Stimulated activated CD8-positive, alpha-beta memory T cell treated with anti-CD3 and anti-CD28 coated beads, Interleukin-12 subunit alpha, Interleukin-12 subunit beta, amount 100 ng/mL, for 4 hours (primary cell): Measurements from ENCODE around the gene PARVG.
"Not testable (repeated sequence)": the region's sequence is repeated elsewhere in the genome, so short reads cannot be mapped to it uniquely, and the experiment has no call there.

Source experiments
- DNase-seq: peaks from one replicate; pipeline ENCODE4 v3.0.0-alpha.2; 2020; ENCODE audit warnings: low read depth

The PARVG gene

DNA sequence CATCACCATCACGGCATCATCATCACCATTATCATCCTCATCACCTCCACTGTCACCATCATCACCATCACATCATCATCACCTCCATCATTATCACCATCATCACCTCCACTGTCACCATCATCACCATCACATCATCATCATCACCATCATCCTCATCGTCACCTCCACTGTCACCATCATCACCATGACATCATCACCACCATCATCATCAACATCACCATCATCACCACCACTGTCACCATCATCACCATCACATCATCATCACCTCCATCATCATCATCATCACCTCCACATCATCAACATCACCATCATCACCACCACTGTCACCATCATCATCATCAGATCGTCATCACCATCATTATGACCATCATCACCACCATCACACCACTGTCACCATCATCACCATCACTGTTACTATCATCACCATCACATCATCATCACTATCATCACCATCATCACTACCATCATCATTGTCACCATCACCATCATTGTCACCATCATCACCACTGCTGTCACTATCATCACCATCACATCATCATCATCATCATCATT is 32.8 kb downstream of the PARVG start:
- DNase-seq: no peak

- no peak for DNase-seq
Measured at GRCh38 chr22:44214187-44214586, 33.5 kb downstream of the PARVG start.

DNA sequence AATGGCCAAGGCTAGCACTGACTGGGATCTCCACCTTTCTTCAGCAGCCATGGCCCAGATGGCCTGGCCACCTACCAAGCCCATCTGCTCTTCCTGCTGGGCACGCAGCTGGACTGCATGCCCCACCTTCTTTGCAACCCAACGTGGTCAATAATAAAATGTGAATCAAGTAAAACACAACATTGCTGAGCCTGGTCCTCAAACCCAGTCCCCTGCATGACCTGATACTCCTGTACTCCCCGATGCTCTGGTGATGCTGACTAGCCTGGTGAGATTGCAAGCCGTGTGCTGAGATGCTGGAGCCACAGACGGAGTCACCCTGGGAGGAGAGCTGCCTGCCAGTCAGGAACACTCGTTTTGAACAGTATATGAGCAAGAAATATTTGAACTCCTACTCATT is 34.0 kb downstream of the PARVG start:
- no peak for DNase-seq

DNA sequence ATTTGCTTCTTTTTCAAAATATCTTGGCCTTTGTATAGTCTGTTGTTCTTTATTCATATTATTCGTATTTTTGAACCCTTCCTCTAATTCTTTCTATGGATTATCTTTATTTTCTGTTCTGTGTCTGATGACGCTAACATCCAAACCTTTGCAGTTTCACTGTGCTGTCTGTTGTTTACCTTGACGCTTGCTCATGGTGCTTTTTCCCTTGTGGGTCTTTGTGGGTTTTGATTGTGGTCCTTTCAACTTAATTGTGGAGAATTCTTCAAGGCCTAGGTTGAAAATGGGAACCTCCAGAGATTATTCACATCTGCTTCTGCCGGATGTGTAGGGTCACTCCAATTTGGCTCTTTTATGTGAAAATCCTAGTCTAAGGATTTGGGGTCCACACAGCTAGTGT is 34.6 kb downstream of the PARVG start:
- no peak for DNase-seq

GRCh38 chr22:44217346-44217745 is 36.6 kb downstream of the PARVG start:
- no peak for DNase-seq

- DNase-seq: no peak
Measured at GRCh38 chr22:44218071-44218470, 37.3 kb downstream of the PARVG start.

DNA sequence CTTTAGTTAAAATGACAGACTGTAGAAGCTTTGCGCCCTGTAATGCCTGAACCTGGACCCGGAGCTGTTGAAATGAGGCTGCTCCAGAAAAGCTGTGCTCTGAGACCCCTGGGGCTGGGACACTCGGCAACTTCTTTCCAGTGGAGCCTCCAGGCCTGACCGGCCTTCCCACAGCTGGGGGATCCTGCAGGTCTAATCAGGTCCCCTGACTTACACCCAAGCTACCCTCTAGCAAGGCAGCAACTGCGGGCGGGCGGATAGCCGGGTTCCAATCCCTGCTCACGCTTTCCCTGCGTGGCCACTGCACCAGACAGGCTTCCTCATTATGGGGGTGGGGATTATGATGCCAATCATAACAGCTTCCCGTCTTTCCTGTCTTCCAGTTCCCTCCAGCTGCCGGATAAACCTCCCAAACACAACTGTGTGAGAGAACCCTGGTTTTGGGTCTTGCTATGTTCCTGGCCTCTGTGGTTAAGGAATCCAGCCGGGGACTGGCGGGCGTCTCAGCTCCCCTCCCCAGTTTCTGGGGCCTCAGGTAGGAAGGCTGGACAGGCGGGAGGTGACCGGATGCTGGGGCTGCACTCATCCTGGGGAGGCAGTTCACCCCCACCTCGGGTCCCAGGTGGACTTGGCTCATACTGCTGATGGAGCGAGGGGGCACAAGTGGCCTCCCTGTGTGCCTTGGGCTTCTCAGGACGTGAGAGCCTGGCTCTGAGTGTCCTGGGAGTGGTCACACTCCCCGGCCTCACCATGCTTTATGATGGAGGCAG is 38.6 kb downstream of the PARVG start:
- DNase-seq: no peak

GRCh38 chr22:44220727-44221680 is 40.3 kb downstream of the PARVG start:
- no peak for DNase-seq

DNA sequence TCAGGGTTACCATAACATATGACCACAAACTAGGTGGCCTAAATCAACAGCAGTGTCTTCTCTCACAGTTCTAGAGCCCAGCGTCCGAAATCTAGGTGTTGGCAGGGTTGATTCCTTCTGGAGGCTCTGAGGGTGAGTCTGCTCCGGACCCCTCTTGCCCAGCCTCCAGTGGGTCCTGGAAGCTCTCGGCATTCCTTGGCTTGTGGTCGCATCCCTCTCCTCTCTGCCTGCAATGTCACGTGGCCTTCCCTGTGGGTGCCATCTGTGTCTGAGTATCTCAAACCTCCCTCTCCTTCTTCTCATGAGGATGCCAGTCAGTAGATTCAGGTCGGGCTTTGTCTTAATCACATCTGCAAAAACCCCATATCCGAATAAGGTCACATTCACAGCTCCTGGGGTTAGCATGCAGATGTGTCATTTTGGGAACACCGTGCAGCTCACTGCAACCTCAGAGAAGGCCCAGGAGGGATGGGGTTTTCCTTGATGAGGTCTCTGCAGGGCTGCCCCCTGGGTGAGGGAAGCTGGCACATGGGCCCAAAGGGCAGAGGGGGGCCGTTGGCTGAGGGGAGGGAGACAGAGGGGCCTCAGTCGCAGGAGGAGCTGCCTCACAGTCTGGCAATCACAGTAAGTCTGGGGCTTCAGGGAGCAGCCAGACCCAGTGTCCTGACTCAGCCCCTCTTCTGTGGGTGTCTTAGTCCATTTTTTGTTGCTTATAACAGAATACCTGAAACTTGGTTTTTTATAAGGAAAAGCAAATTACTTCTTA is 41.2 kb downstream of the PARVG start:
- no peak for DNase-seq

- no peak for DNase-seq
Measured at GRCh38 chr22:44224166-44224565, 43.4 kb downstream of the PARVG start.

- no peak for DNase-seq
Measured at GRCh38 chr22:44225091-44225689, 44.5 kb downstream of the PARVG start.

DNA sequence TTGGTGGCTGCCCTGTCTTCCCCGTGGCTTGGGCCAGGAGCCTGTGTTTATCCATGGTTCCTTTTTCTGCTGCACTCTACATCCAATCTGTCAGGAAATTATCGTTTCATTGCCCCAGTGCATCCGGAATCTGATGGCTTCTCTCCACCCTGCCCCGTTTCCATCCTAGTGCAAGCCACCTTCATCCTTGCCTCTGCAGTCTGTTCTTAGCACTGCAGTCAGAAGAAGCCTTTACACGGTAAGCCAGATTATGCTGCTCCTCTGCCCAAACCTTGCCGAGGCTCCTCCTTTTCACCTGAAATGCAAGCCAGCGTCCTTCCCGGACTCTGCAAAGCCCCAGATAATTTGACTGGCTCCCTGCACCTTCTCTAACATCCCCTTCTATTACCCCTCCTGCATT is 45.1 kb downstream of the PARVG start:
- no peak for DNase-seq

DNA sequence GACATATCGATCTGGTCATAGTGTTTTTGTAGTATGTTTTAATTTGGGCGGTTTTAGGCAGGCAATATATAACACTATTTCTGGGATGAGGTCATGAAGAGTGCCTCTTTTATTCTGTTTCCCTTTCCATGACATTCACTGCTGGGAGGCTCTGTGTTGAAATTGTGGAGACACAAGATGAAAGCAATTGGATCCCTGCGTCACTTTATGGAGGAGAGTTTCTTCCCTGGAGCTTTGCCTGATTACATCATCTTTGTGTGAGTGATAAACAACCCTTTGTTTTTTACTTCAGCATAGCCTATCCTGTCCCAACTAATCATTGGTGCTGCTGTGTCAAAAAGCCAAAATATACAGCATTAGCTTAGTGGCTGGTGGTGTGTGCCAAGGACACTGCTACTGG is 48.6 kb downstream of the PARVG start:
- DNase-seq: no peak

- no peak for DNase-seq
Measured at GRCh38 chr22:44229809-44230208, 49.1 kb downstream of the PARVG start.

- DNase-seq: no peak
Measured at GRCh38 chr22:44231233-44231632, 50.5 kb downstream of the PARVG start.

GRCh38 chr22:44234372-44234771 is 53.6 kb downstream of the PARVG start:
- not testable (repeated sequence) for DNase-seq

GRCh38 chr22:44237290-44237689 is 56.6 kb downstream of the PARVG start:
- DNase-seq: no peak

DNA sequence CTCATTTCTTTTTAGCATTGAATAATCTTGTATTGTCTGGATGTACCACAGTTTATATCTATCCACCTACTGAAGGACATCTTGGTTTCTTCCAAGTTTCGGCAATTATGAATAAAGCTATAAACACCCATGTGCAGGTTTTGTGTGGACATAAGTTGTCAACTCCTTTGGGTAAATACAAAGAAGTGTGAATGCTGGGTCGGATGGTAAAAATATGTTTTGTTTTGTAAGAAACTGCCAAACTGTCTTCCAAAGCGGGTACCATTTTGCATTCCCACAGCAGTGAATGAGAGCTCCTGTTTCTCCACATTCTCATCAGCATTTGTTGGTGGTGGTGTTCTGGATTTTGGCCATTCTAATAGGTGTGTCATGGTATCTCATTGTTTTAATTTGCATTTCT is 60.4 kb downstream of the PARVG start:
- DNase-seq: not testable (repeated sequence)

DNA sequence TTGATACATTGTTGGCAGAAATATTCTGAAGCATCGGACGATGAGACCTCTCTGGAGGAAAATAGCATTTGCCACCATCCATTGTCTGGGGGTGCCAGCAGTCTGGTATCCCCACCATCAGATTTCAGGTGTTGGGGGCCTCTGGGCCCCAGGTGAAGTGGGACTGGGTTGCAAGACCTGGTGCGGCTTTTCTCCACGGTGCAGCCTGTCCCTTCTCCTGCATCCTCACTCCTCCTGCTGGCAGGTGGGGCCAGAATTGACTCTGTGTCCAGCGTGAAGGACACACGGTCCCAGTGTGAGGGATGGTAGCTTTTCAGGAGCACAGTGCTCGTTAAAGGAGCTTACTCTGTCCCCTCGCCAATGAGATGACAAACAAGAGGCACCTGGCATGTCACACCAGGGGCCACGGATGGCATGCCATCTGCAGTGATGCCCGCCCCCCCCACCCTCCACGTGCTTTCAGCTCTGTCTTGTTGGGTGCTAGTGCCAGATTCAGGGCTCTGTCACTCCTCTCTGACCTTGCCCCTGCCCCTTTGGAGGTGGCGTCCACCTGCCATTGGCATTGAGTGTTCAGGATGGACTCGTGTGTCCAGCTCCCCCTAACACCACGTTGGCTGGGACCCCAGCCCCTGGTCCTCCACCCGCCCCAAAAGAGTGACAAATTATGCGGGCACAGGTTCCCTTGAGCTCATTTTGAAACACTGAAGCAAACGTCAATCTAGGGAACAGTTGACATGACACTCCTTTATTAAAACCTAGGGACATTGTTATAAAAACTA is 62.4 kb downstream of the PARVG start:
- DNase-seq: no peak

DNA sequence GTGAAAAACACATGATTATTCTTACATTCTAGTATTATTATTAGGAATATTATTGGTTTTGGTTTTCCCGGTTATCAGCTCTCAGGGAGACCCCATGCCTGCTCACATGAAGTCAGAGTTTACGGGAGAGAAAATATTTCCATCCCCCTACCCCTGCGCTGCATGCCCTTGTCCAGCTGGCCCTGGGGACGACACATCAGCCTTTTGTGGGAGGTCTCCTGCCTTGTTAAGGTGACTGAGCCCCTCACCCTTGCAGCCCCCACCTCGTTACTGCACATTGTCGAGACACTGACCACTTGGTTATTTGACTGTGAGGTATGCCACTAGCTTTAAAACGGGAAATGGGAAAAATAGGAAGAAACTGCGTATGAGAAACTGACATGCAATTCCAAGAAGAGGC is 63.0 kb downstream of the PARVG start:
- no peak for DNase-seq

DNA sequence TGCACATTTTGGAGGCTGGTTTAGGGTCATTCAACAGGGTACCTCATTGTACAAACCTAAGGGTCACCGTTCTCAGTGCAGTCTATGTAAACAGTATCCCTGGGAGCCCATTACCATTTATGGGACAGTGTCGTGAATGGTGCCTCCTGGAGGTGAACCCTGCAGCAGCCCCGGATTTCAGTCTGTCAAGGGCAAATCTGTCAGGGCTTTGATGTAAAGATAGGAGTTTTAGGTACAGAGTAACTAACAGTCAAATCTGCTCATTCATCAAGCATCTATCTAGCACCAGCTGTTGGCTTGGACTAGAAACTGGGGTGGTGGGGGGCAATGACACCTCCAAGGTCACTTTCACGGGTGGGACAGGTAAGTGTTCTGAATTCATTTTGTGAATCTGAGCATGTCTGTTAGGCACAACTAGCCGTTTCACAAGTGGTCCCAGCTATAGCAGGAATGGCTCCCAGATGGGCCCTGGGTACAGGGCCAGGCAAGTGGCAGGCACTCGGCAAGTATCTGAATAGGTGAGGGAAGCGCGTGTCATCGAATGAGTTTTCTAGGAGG is 63.6 kb downstream of the PARVG start:
- DNase-seq: no peak
